HG03565 (cell line): ENCODE results near the gene SSC4D.

Source experiments
- ATAC-seq: cut with Tn5 transposase; IDR thresholded peaks from one replicate; pipeline ENCODE4 v1.9.1; 2021; ENCODE audit warnings: mild to moderate bottlenecking, moderate library complexity; ENCODE audit not compliant: unreplicated experiment

The SSC4D gene

GRCh38 chr7:76356115-76356514 is 53.4 kb downstream of the SSC4D start:
- ATAC-seq, result no peak

- no peak for ATAC-seq
These were observed 54.3 kb downstream of the SSC4D start for GRCh38 chr7:76354981-76355730.

- ATAC-seq, result no peak
These were observed 55.0 kb downstream of the SSC4D start for GRCh38 chr7:76354516-76354915.

GRCh38 chr7:76353744-76354143 is 55.8 kb downstream of the SSC4D start:
- ATAC-seq, result no peak

GRCh38 chr7:76352193-76352592 is 57.3 kb downstream of the SSC4D start:
- no peak for ATAC-seq

- ATAC-seq, result no peak
These were observed 58.1 kb downstream of the SSC4D start for GRCh38 chr7:76351372-76351771.

- no peak for ATAC-seq
These were observed 60.1 kb downstream of the SSC4D start for GRCh38 chr7:76349313-76349885.

GRCh38 chr7:76347710-76348109 is 61.8 kb downstream of the SSC4D start:
- ATAC-seq, result no peak

- ATAC-seq, result no peak
These were observed 62.7 kb downstream of the SSC4D start for GRCh38 chr7:76346778-76347177.

- ATAC-seq, result no peak
These were observed 63.4 kb downstream of the SSC4D start for GRCh38 chr7:76346097-76346496.

- ATAC-seq, result no peak
These were observed 65.6 kb downstream of the SSC4D start for GRCh38 chr7:76343931-76344321.

- no peak for ATAC-seq
These were observed 66.1 kb downstream of the SSC4D start for GRCh38 chr7:76343294-76343930.

GRCh38 chr7:76342222-76342621 is 67.3 kb downstream of the SSC4D start:
- no peak for ATAC-seq

- no peak for ATAC-seq
These were observed 68.8 kb downstream of the SSC4D start for GRCh38 chr7:76340617-76341131.
